CD4-positive, alpha-beta T cell (primary cell): ENCODE data around the gene GRB14. TPM values are rescaled to one million over a fixed set of nuclear protein-coding genes. Genes with fewer than 3 reads are reported as not detected.

Experiments used
- ATAC-seq: fragments of 200-7000 bp; cut with Tn5 transposase; one replicate; pipeline ENCODE4 v1.10.0; 2022; ENCODE audit warnings: mild to moderate bottlenecking; ENCODE audit not compliant: poor library complexity
- CTCF ChIA-PET: fragments of 350-600 bp; sonication (Branson Sonifier 250); formaldehyde crosslinking; loops from one replicate; lab custom pipeline; 2021; ENCODE audit warnings: antibody characterized with exemption, inconsistent platforms; lab: Charles Lee
- POLR2A ChIA-PET: fragments of 350-600 bp; sonication (Branson Sonifier 250); formaldehyde crosslinking; loops from one replicate; lab custom pipeline; 2021; ENCODE audit warnings: antibody characterized with exemption, inconsistent platforms; lab: Charles Lee
- DNase-seq, 14 experiments: peaks; one replicate each; pipeline ENCODE4 v3.0.0-alpha.2; 2013 to 2020; ENCODE audit warnings: mixed read lengths in 2 of 14
- H3K27ac ChIP-seq, 2 donors: one replicate each; pipeline versions ENCODE4 v1.5.1 to v1.7.0; 2013; ENCODE audit warnings: low read length in 2 of 2, low read depth in 1 of 2, mild to moderate bottlenecking in 1 of 2
- H3K27me3 ChIP-seq, 2 experiments: 1 replicate in 1 of 2; 2 replicates in 1 of 2; pipeline versions ENCODE4 v1.6.1 to v1.7.0; 2013; ENCODE audit warnings: low read length in 2 of 2, control low read depth in 1 of 2, mild to moderate bottlenecking in 1 of 2, moderate library complexity in 1 of 2; ENCODE audit not compliant: insufficient read depth in 2 of 2, control insufficient read depth in 1 of 2
- H3K36me3 ChIP-seq: one replicate; pipeline ENCODE4 v1.6.1; 2013; ENCODE audit warnings: low read length, control low read depth; ENCODE audit not compliant: insufficient read depth
- H3K4me1 ChIP-seq: one replicate; pipeline ENCODE4 v1.6.1; 2013; ENCODE audit warnings: low read length, control low read depth; ENCODE audit not compliant: insufficient read depth
- H3K4me3 ChIP-seq: one replicate; pipeline ENCODE4 v1.5.1; 2013; ENCODE audit warnings: mild to moderate bottlenecking, low read length, moderate library complexity
- H3K9me3 ChIP-seq, 2 experiments: 1 replicate in 1 of 2; 2 replicates in 1 of 2; pipeline versions ENCODE4 v1.6.1 to v1.7.0; 2013; ENCODE audit warnings: low read length in 2 of 2, mild to moderate bottlenecking in 2 of 2, control low read depth in 1 of 2, moderate library complexity in 1 of 2; ENCODE audit not compliant: control insufficient read depth in 1 of 2, insufficient read depth in 1 of 2
- H3K27ac Mint-ChIP-seq: one replicate; pipeline ENCODE4 v1.8.0; 2020; ENCODE audit warnings: mixed read lengths
- H3K27me3 Mint-ChIP-seq: one replicate; pipeline ENCODE4 v1.8.0; 2021; ENCODE audit warnings: mixed read lengths
- H3K36me3 Mint-ChIP-seq: one replicate; pipeline ENCODE4 v1.8.0; 2021; ENCODE audit warnings: low read depth, mixed read lengths
- H3K4me1 Mint-ChIP-seq: one replicate; pipeline ENCODE4 v1.8.0; 2021; ENCODE audit warnings: low read depth, mixed read lengths
- H3K4me3 Mint-ChIP-seq: one replicate; pipeline ENCODE4 v1.8.0; 2020; ENCODE audit warnings: mild to moderate bottlenecking, mixed read lengths
- H3K9me3 Mint-ChIP-seq: one replicate; pipeline ENCODE4 v1.8.0; 2020; ENCODE audit warnings: mixed read lengths
- intact Hi-C, 2 experiments: fragments of 100-400 bp; cut with DNase I in 1 of 2; cut with micrococcal nuclease in 1 of 2; formaldehyde crosslinking; loops; one replicate each; pipeline versions ENCODE4 v1.15.1 to v1.9.0; 2023 to 2025; cut with DNase I, micrococcal nuclease
- total RNA-seq, 174 experiments: library from RNA in 2 of 174; stranded (reverse) in 2 of 174; gene quantifications; one replicate each; pipeline ENCODE4 v1.2.3 and lab custom pipeline; 2021 to 2026
- TF ChIP-seq, protein P1 (sequence below): fragments of 200-600 bp; IDR thresholded peaks from one replicate; pipeline ENCODE4 v1.8.0; 2022; ENCODE audit warnings: antibody characterized with exemption, mild to moderate bottlenecking

Gene GRB14
- total RNA-seq, 2 experiments from 2014 or later = not detected

DNA sequence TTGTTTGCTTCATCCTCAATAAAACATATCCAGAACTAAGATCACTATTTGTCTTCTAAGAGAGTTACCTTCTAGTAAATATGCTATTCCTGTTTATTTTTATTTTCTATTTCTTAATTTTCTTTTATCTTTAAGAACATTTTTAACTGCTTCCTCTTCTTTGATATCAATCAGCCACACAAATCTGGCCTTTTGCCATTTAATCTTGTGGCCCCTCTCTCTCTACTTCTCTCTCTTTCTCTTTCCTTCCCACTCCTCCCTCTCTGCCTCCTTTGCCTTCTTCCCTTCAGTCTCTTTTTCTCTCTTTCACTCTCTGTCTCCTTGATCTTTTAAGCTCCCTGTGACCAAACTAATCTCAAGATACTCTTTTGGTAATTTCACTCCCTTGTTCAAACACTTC, 108.4 kb downstream of the GRB14 start:
- Histone ChIP-seq H3K4me1 (no peaks in the 10 kb centered on the region), H3K27me3 (no peaks in the 10 kb centered on the region), H3K9me3 (peaks cover 0 to 18% of the 10 kb centered on the region in 2 experiments), H3K4me3 (no peak overlapping the region), H3K36me3 (no peaks in the 10 kb centered on the region), H3K27ac (no peak overlapping the region)
- Mint-ChIP-seq H3K4me3 (no peak overlapping the region), H3K36me3 (no peaks in the 10 kb centered on the region), H3K27me3 (no peaks in the 10 kb centered on the region), H3K9me3 (peaks cover 8% of the 10 kb centered on the region), H3K27ac (no peak overlapping the region), H3K4me1 (no peaks in the 10 kb centered on the region)
- TF ChIP-seq, protein P1, sequence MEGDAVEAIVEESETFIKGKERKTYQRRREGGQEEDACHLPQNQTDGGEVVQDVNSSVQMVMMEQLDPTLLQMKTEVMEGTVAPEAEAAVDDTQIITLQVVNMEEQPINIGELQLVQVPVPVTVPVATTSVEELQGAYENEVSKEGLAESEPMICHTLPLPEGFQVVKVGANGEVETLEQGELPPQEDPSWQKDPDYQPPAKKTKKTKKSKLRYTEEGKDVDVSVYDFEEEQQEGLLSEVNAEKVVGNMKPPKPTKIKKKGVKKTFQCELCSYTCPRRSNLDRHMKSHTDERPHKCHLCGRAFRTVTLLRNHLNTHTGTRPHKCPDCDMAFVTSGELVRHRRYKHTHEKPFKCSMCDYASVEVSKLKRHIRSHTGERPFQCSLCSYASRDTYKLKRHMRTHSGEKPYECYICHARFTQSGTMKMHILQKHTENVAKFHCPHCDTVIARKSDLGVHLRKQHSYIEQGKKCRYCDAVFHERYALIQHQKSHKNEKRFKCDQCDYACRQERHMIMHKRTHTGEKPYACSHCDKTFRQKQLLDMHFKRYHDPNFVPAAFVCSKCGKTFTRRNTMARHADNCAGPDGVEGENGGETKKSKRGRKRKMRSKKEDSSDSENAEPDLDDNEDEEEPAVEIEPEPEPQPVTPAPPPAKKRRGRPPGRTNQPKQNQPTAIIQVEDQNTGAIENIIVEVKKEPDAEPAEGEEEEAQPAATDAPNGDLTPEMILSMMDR = no peak
- intact Hi-C loops = no loop called here
- no peak for DNase-seq
- ChIA-PET CTCF (no interaction called here), POLR2A (no interaction called here)
- ATAC-seq = no peak

DNA sequence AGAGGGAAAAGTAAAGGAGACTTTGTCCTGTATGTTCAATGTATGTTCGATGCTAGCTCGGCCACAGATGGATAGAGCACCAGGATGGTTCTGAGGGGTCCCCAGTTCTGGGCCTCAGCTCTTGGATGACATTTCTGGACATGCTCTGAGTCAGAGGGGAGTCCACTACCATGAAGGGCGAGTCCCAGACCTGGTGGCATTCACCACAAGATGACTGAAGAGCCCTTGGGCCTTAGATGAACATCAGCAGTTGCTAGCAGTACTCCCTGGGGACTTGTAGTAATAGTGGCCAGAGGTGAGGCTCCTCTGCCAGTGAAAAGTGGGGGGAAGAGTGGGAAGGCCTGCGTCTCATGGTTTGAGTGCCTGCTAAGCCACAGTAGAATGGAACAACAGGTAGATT, 109.5 kb downstream of the GRB14 start:
- Mint-ChIP-seq H3K27me3 (no peaks in the 10 kb centered on the region), H3K4me1 (no peaks in the 10 kb centered on the region), H3K27ac (no peak overlapping the region), H3K36me3 (no peaks in the 10 kb centered on the region), H3K4me3 (no peak overlapping the region), H3K9me3 (peaks cover 8% of the 10 kb centered on the region)
- ATAC-seq (no peak), DNase-seq (no peak)
- Histone ChIP-seq H3K4me1 (no peaks in the 10 kb centered on the region), H3K9me3 (peaks cover 0 to 18% of the 10 kb centered on the region in 2 experiments), H3K36me3 (no peaks in the 10 kb centered on the region), H3K27ac (no peak overlapping the region), H3K27me3 (no peaks in the 10 kb centered on the region), H3K4me3 (no peak overlapping the region)
- POLR2A ChIA-PET = no interaction called here
- CTCF ChIA-PET = no interaction called here
- TF ChIP-seq, protein P1 = no peak
- intact Hi-C loops = no loop called here

DNA sequence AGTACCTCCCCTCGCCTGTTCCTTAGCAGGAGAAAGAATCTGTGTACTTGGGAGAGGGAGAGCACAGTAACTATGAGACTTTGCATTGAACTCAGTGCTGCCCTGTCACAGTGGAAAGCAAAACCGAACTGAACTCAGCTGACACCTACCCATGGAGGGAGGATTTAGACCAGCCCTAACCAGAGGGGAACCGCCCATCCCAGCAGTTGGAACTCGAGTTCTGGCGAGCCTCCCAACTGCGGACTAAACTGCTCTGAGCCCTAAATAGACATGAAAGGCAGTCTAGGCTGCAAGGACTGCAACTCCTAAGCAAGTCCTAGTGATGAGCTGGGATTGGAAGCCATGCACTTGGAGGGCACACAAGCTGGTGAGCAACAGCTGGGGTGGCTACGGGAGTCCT, 110.4 kb downstream of the GRB14 start:
- ATAC-seq = no peak
- peaks cover 0 to 18% of the 10 kb centered on the region in 2 experiments for H3K9me3 ChIP-seq
- POLR2A ChIA-PET = no interaction called here
- intact Hi-C loops = no loop called here
- Mint-ChIP-seq H3K4me1 (no peaks in the 10 kb centered on the region), H3K9me3 (peaks cover 5% of the 10 kb centered on the region), H3K36me3 (no peaks in the 10 kb centered on the region), H3K27me3 (no peaks in the 10 kb centered on the region), H3K27ac (no peak overlapping the region), H3K4me3 (no peak overlapping the region)
- TF ChIP-seq, protein P1 = no peak
- no peaks in the 10 kb centered on the region for H3K4me1 ChIP-seq
- no peak overlapping the region for H3K27ac ChIP-seq
- H3K36me3 ChIP-seq = no peaks in the 10 kb centered on the region
- no peaks in the 10 kb centered on the region for H3K27me3 ChIP-seq
- CTCF ChIA-PET = no interaction called here
- no peak overlapping the region for H3K4me3 ChIP-seq
- DNase-seq = no peak
